ENCODE results near the gene KCTD15.

DNA sequence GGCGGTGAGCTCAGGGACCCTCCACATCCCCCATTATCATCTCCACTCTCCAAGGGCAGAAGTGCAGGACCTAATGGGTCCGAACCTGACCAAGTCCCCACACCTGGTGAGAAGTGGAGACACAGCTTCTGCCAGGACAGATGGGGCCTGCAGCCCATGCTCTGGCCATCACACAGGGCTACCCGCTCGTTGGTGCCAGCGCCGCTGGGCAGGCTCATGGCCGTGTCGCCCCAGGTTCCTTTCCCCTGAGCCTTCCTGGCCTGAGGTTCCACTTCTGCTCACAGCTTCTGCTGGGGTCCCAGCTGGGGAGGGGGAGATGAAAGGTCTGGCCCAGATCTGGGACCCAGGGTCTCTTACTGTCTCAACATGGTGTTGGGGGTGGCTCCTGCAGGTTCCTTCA, 48.4 kb upstream of the KCTD15 start:
- TF ChIP-seq, protein P1, sequence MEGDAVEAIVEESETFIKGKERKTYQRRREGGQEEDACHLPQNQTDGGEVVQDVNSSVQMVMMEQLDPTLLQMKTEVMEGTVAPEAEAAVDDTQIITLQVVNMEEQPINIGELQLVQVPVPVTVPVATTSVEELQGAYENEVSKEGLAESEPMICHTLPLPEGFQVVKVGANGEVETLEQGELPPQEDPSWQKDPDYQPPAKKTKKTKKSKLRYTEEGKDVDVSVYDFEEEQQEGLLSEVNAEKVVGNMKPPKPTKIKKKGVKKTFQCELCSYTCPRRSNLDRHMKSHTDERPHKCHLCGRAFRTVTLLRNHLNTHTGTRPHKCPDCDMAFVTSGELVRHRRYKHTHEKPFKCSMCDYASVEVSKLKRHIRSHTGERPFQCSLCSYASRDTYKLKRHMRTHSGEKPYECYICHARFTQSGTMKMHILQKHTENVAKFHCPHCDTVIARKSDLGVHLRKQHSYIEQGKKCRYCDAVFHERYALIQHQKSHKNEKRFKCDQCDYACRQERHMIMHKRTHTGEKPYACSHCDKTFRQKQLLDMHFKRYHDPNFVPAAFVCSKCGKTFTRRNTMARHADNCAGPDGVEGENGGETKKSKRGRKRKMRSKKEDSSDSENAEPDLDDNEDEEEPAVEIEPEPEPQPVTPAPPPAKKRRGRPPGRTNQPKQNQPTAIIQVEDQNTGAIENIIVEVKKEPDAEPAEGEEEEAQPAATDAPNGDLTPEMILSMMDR (conservative IDR thresholded peaks at IDR 0.05; ENCODE audit: low read length), result no peak
- no peak for TF ChIP-seq EZH2phosphoT487 (IDR thresholded peaks at IDR 0.05; ENCODE audit: borderline replicate concordance, low read depth, low read length)
